Measurements from ENCODE around the gene ABCG4. TPM values are rescaled to one million over a fixed set of nuclear protein-coding genes. Genes with fewer than 3 reads are reported as not detected.
A peak's percentile ranks its signal among the peaks of the same experiment; 100 is the strongest.

ABCG4 gene
- total RNA-seq, 1 donor from 2014 or later = 0.15 TPM

DNA sequence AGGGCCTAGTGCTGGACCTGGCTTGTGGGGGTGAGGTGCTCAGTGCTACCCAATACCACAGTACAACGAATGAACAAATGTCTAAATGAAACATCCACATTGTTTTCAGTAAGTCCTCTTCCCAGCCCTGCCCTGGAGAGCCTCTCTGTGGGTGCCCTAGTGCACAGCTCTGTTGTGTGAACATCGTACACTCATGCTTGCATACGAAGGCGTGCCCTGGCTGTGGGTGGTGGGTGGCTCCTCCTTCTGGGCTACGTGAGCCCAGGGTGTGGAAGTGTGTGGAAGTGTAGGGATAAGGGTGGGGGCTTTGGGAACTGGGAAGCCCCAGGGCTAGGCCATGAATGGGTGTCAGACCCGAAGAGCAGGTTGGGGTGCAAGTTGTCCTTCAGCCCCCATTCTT, 19.1 kb downstream of the ABCG4 start:
- H3K27ac ChIP-seq = no peak overlapping the region
- no peak for TF ChIP-seq CTCF (IDR thresholded peaks at IDR 0.05)
- intact Hi-C loops (cut with DNase I) = no loop called here
- no peaks in the 10 kb centered on the region for H3K9me3 ChIP-seq
- peaks cover 1% of the 10 kb centered on the region for H3K36me3 ChIP-seq
- no peaks in the 10 kb centered on the region for H3K27me3 ChIP-seq (ENCODE audit: low read depth)
- peaks cover 10% of the 10 kb centered on the region for H3K4me1 ChIP-seq
- H3K4me3 ChIP-seq = peak overlapping the region; percentile 90
- DNase-seq = no peak
- ATAC-seq = peak in 1 of 2 donors; percentile 15

- H3K36me3 ChIP-seq = peaks cover 9% of the 10 kb centered on the region
- H3K4me1 ChIP-seq = peaks cover 10% of the 10 kb centered on the region
- peak within 1 kb of the TSS; percentile 98 for H3K27ac ChIP-seq
- peak; percentile 84 for TF ChIP-seq CTCF (IDR thresholded peaks at IDR 0.05)
- intact Hi-C loops (cut with DNase I) = no loop called here
- DNase-seq (peak; percentile 92), ATAC-seq (peak; percentile 97 to 98)
- H3K27me3 ChIP-seq (ENCODE audit: low read depth) = no peaks in the 10 kb centered on the region
- peak within 1 kb of the TSS; percentile 90 for H3K4me3 ChIP-seq
- no peaks in the 10 kb centered on the region for H3K9me3 ChIP-seq
These were observed 19.8 kb downstream of the ABCG4 start, which contains the start of gene NLRX1 for GRCh38 chr11:119168471-119169281. Gene NLRX1 (plus strand): TSS chr11:119168725. CDS start chr11:119171404, 2,679 bp downstream.

DNA sequence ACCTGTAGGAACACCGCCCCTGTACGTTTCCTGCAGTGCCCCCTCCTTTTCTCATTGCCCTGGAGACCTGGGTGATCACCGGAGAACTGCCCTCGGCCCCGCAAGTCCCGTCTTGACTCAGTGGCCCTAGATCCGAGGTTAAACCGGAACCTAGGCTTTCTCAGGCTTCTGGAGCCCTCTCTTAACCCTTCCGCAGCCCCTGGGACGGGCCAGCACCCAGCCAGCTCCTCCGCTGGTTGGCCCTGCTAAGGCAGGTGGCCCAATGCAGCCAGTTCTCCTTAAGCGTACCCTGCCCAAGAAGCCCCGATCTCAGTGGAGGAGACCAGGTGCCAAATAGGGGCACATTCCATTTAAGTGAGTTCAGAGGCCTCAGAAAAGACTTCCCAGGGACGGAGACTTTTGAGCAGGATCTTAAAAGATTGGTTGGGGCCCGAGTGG, 20.4 kb downstream of the ABCG4 start:
- peak; percentile 77 to 80 for ATAC-seq
- peak overlapping the region; percentile 98 for H3K27ac ChIP-seq

GRCh38 chr11:119172513-119172912, 23.7 kb downstream of the ABCG4 start:
- H3K27me3 ChIP-seq (ENCODE audit: low read depth) = no peaks in the 10 kb centered on the region
- H3K4me1 ChIP-seq = peaks cover 10% of the 10 kb centered on the region
- H3K4me3 ChIP-seq = no peak overlapping the region
- no peak overlapping the region for H3K27ac ChIP-seq
- no peak for TF ChIP-seq CTCF (IDR thresholded peaks at IDR 0.05)
- intact Hi-C loops (cut with DNase I) = no loop called here
- ATAC-seq = no peak
- H3K9me3 ChIP-seq = no peaks in the 10 kb centered on the region
- H3K36me3 ChIP-seq = peaks cover 45% of the 10 kb centered on the region
- no peak for DNase-seq

More for the DNA sequence above, 20.4 kb downstream of the ABCG4 start:
- no peaks in the 10 kb centered on the region for H3K9me3 ChIP-seq
- H3K4me3 ChIP-seq = peak overlapping the region; percentile 90
- no peak for TF ChIP-seq CTCF (IDR thresholded peaks at IDR 0.05)
- H3K36me3 ChIP-seq = peaks cover 15% of the 10 kb centered on the region
- peak; percentile 60 for DNase-seq
- intact Hi-C loops (cut with DNase I) = no loop called here
- H3K27me3 ChIP-seq (ENCODE audit: low read depth) = no peaks in the 10 kb centered on the region
- H3K4me1 ChIP-seq = peaks cover 10% of the 10 kb centered on the region

GRCh38 chr11:119173453-119173852, 24.6 kb downstream of the ABCG4 start:
- intact Hi-C loops (cut with DNase I) = no loop called here
- Histone ChIP-seq H3K4me1 (peaks cover 10% of the 10 kb centered on the region), H3K27me3 (ENCODE audit: low read depth) (no peaks in the 10 kb centered on the region), H3K27ac (no peak overlapping the region), H3K9me3 (no peaks in the 10 kb centered on the region), H3K36me3 (peaks cover 50% of the 10 kb centered on the region), H3K4me3 (no peak overlapping the region)
- no peak for DNase-seq
- TF ChIP-seq CTCF (IDR thresholded peaks at IDR 0.05) = no peak
- no peak for ATAC-seq

All from lower lobe of right lung (tissue), 2 donors.